GM21786 (cell line): ENCODE data around the gene GNG12.

Experiments used
- ATAC-seq: cut with Tn5 transposase; IDR thresholded peaks from one replicate; pipeline ENCODE4 v1.9.1; 2021; ENCODE audit not compliant: unreplicated experiment

The GNG12 gene

GRCh38 chr1:67711158-67711854 lies 122.0 kb downstream of the GNG12 start:
- ATAC-seq: peak; percentile 16

- no peak for ATAC-seq
Measured at GRCh38 chr1:67710417-67710816, 122.8 kb downstream of the GNG12 start.

- no peak for ATAC-seq
Measured at GRCh38 chr1:67708606-67709005, 124.7 kb downstream of the GNG12 start.

DNA sequence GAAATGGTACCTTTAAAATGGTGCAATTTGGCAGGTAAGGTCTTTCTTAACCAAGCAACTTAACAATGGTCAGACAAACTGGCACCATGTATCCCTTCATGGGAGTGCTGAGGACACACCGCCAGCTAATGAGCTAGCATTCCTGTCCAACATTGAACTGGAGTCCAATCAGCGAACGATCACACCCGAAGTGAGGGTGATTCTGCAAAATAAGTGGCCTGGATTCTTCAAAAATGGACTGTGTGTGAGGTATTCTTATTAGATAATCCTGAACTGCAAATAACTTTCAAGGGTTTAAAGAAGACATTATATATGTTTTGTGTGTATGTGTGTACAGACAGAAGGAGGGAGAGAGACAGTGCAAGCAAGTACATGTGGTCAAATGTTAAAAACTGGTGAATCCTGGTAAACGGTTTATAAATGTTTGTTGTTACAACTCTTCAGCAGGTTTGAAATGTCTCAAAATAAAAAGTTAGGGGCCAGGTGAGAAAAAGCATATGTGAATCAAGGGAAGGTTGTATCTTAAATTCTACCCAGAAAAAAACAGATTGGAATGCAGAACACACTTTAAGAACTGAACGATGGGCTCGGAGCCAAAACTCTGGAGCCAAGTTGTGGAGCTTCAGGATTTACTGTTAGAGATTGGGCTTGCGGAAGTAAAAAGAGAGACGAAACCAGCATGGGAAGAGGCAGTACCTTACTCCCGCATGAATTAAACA lies 127.4 kb downstream of the GNG12 start:
- ATAC-seq: no peak

- no peak for ATAC-seq
Measured at GRCh38 chr1:67704351-67704750, 128.9 kb downstream of the GNG12 start.

DNA sequence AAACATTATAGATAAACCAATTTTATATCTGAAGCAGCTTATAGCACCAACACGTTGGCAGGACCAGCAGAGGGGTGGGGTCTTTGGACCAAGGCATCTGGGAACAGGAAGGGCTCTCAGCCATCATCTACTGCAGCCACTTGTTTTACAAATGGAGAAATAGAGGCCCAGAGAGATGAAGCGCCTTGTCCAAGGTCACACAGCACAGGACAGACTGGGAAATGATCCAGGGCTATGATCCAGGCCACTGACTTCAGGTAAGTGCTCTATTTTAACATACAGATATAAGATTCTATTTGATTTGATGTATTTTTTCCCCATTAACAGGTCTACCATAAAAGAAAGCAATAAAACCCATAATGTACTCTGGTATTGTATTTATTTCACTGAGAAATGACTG lies 131.4 kb downstream of the GNG12 start:
- ATAC-seq: no peak

DNA sequence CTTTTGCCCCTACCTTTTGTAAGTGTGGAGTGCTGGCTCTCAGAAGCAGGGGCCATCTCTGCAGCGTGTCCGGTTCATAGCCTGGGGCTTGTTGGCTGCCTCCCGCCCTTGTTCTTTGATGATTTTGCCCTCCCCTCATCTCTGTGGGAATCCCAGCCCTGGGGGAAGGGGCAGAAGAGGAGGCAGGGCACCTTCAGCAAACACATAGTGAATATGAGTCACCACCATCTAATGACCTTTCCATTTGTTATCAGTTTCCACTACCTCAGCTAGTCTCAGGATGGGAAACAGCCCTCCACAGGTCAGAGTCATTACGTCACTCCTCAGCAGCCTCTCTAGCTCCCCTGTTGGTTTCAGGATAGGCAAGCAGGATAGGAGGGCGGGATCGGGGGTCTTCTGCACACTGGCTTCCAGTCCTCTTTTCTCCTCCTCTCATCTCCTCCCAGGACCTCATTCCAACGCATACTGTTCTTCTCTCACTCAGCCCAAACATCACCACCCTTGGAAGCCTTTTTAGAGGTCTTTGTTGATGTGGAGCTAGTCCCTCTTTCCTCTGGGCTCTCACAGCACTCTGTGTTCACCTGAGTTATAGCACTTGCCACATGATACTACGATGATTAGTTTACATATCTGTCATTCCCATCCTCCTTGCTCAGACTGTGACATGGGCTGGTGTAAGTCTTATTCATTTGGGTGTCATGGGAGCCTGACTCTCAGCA lies 132.4 kb downstream of the GNG12 start:
- peak; percentile 84 for ATAC-seq

- ATAC-seq: no peak
Measured at GRCh38 chr1:67700220-67700619, 133.0 kb downstream of the GNG12 start.

GRCh38 chr1:67696708-67697107 lies 136.6 kb downstream of the GNG12 start:
- no peak for ATAC-seq

DNA sequence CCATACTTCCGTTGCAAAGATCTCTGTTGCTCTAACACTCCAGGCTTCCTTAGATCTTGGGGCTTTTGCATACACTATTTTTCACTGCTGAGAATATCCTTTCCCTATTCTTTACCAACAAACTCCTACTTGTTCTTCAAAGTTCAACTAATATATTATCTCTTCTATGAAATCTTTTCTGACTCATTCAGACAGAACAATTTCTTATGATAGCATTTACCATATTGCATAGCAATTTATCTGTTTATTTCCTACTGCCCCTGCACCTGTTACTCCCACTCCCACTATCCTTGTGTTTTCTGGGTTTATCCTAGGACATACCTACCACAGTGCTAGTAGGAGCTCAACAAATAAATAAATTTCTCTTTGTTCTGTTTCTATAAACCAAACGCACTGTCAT lies 137.3 kb downstream of the GNG12 start:
- no peak for ATAC-seq

- ATAC-seq: no peak
Measured at GRCh38 chr1:67691712-67692111, 141.6 kb downstream of the GNG12 start.

- no peak for ATAC-seq
Measured at GRCh38 chr1:67690411-67690810, 142.9 kb downstream of the GNG12 start.

- ATAC-seq: no peak
Measured at GRCh38 chr1:67690018-67690363, 143.3 kb downstream of the GNG12 start.

DNA sequence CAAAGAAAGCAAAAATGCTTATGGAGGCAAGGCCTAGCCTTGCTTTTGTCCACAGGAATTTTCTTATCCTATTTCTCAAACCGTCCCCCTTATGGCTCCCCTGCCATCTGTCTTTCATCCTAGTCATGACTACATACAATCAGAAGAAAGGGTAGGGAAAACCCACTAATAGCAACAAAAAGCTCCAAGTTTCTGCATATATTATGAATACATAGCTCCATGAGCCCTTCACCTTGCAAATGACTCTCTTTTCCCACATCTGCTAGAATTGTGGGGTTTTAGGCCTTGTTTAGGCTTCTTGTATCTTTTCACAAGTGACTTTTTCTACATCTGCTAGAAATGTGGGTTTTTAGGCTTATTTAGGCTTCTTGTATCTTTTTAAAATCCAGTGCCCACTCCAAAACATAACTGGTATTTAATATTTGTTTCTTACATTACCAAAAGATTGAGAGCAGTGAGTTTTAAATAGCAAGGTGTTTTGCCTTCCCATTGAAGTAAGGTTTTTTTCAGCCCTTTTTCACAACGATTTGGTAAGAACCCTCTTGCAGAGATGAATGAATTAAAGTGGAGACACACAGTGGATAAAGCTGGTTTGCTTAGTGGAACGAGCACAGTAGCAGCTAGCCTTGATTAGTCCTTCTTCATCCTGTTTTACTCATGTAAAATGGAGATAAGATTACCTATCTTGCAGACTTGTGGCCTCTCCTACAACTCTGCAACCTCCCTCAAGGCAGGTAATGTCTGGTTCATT lies 143.8 kb downstream of the GNG12 start:
- ATAC-seq: no peak

DNA sequence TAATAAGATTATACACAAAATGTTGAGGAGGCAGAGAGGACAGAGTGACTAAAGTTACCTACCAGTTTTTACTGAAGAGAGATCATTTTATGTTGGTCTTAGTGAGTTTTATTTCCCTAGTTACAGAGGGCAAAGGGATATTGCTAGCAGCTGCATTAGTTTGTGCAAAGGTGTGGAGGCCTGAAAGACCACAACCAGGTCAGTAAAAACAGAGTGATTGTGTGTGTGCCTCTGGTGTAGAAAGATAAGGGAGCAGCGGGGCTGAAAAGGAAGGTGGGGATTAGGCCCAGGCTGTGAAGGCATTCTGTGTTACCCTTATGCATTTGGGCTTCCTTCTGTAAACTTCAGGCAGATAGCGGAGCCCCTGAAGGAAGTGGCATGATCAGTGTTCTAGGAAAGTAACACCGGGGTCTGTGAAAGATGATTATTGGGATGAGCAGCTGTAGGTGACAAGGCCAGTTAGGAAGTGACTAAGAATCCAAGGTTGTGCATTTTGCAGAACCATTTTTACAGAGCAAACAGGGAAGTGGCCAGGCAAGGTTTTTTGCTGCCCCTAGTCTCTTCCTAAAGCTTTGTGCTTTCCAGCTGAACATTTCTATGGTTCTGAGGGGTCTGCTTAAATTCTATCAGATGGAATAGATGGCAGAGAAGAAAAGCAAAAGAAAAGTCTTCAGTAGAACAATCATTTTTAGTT lies 144.6 kb downstream of the GNG12 start:
- no peak for ATAC-seq

DNA sequence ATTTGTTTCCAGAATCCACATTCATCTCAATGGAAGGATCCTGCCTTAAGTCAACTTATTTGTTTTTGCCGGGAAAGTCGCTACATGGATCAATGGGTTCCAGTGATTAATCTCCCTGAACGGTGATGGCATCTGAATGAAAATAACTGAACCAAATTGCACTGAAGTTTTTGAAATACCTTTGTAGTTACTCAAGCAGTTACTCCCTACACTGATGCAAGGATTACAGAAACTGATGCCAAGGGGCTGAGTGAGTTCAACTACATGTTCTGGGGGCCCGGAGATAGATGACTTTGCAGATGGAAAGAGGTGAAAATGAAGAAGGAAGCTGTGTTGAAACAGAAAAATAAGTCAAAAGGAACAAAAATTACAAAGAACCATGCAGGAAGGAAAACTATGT lies 145.6 kb downstream of the GNG12 start:
- ATAC-seq: no peak

- no peak for ATAC-seq
Measured at GRCh38 chr1:67687198-67687545, 146.1 kb downstream of the GNG12 start.

GRCh38 chr1:67686267-67687197 lies 146.7 kb downstream of the GNG12 start:
- peak; percentile 19 for ATAC-seq

- ATAC-seq: peak; percentile 10
Measured at GRCh38 chr1:67685558-67686266, 147.6 kb downstream of the GNG12 start.
